ENCODE data around the gene PREX1. TPM values are rescaled to one million over a fixed set of nuclear protein-coding genes. Genes with fewer than 3 reads are reported as not detected.

Gene PREX1
- total RNA-seq, 1 donor, result 14.1 TPM

- no peak overlapping the region for H3K4me3 ChIP-seq (ENCODE audit: insufficient read depth, low read length)
- no peaks in the 10 kb centered on the region for H3K27me3 ChIP-seq (ENCODE audit: insufficient read depth, low read length)
- no peaks in the 10 kb centered on the region for H3K36me3 ChIP-seq (ENCODE audit: insufficient read depth, low read length)
- no peaks in the 10 kb centered on the region for H3K79me2 ChIP-seq (ENCODE audit: insufficient read depth, low read length)
- TF ChIP-seq, protein P1, sequence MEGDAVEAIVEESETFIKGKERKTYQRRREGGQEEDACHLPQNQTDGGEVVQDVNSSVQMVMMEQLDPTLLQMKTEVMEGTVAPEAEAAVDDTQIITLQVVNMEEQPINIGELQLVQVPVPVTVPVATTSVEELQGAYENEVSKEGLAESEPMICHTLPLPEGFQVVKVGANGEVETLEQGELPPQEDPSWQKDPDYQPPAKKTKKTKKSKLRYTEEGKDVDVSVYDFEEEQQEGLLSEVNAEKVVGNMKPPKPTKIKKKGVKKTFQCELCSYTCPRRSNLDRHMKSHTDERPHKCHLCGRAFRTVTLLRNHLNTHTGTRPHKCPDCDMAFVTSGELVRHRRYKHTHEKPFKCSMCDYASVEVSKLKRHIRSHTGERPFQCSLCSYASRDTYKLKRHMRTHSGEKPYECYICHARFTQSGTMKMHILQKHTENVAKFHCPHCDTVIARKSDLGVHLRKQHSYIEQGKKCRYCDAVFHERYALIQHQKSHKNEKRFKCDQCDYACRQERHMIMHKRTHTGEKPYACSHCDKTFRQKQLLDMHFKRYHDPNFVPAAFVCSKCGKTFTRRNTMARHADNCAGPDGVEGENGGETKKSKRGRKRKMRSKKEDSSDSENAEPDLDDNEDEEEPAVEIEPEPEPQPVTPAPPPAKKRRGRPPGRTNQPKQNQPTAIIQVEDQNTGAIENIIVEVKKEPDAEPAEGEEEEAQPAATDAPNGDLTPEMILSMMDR (IDR thresholded peaks at IDR 0.05; ENCODE audit: extremely low read depth, low read depth, low read length), result no peak
- no peak for DNase-seq (ENCODE audit: insufficient read length, low spot score, missing footprints)
- H2AFZ ChIP-seq (ENCODE audit: low read length), result no peak overlapping the region
- no peaks in the 10 kb centered on the region for H3K4me1 ChIP-seq (ENCODE audit: insufficient read depth, low read length)
- no peaks in the 10 kb centered on the region for H3K9me3 ChIP-seq (ENCODE audit: low read depth, low read length)
- no peak overlapping the region for H3K27ac ChIP-seq (ENCODE audit: low read depth, low read length)
- no peaks in the 10 kb centered on the region for H4K20me1 ChIP-seq (ENCODE audit: insufficient read depth, low read length)
- no peak overlapping the region for H3K4me2 ChIP-seq (ENCODE audit: insufficient read depth, low read length)
These were observed 96.3 kb downstream of the PREX1 start for GRCh38 chr20:48731536-48731935.

DNA sequence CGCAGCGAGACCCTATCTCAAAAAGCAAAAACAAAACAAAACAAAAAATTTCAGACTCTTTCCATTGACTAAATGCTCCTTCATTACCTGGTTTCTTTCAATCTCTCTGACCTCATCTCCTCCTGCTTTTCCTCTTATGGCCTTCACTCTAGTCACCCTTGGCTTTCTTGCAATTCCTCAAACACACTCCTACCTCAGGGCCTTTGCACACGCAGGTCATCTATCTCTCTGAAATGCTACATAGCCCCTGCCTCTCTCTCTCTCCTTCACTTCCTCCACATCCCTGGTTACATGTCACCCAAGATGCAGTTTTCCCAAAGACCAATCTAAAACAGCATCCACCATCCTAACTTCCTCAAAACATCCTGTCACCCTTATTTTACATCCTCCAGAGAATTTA, 96.8 kb downstream of the PREX1 start:
- Histone ChIP-seq H3K79me2 (ENCODE audit: insufficient read depth, low read length) (no peaks in the 10 kb centered on the region), H3K4me1 (ENCODE audit: insufficient read depth, low read length) (no peaks in the 10 kb centered on the region), H4K20me1 (ENCODE audit: insufficient read depth, low read length) (no peaks in the 10 kb centered on the region), H3K9me3 (ENCODE audit: low read depth, low read length) (no peaks in the 10 kb centered on the region), H3K4me3 (ENCODE audit: insufficient read depth, low read length) (no peak overlapping the region), H3K27ac (ENCODE audit: low read depth, low read length) (no peak overlapping the region), H2AFZ (ENCODE audit: low read length) (no peak overlapping the region), H3K4me2 (ENCODE audit: insufficient read depth, low read length) (no peak overlapping the region), H3K36me3 (ENCODE audit: insufficient read depth, low read length) (no peaks in the 10 kb centered on the region), H3K27me3 (ENCODE audit: insufficient read depth, low read length) (no peaks in the 10 kb centered on the region)
- no peak for DNase-seq (ENCODE audit: insufficient read length, low spot score, missing footprints)
- TF ChIP-seq, protein P1 (IDR thresholded peaks at IDR 0.05; ENCODE audit: extremely low read depth, low read depth, low read length), result no peak

GRCh38 chr20:48729538-48729937, 98.3 kb downstream of the PREX1 start:
- Histone ChIP-seq H3K4me3 (ENCODE audit: insufficient read depth, low read length) (no peak overlapping the region), H3K27ac (ENCODE audit: low read depth, low read length) (no peak overlapping the region), H3K4me1 (ENCODE audit: insufficient read depth, low read length) (no peaks in the 10 kb centered on the region), H3K9me3 (ENCODE audit: low read depth, low read length) (no peaks in the 10 kb centered on the region), H3K36me3 (ENCODE audit: insufficient read depth, low read length) (no peaks in the 10 kb centered on the region), H3K27me3 (ENCODE audit: insufficient read depth, low read length) (no peaks in the 10 kb centered on the region), H4K20me1 (ENCODE audit: insufficient read depth, low read length) (no peaks in the 10 kb centered on the region), H3K79me2 (ENCODE audit: insufficient read depth, low read length) (no peaks in the 10 kb centered on the region), H2AFZ (ENCODE audit: low read length) (no peak overlapping the region), H3K4me2 (ENCODE audit: insufficient read depth, low read length) (no peak overlapping the region)
- TF ChIP-seq, protein P1 (IDR thresholded peaks at IDR 0.05; ENCODE audit: extremely low read depth, low read depth, low read length), result no peak
- DNase-seq (ENCODE audit: insufficient read length, low spot score, missing footprints), result no peak

DNA sequence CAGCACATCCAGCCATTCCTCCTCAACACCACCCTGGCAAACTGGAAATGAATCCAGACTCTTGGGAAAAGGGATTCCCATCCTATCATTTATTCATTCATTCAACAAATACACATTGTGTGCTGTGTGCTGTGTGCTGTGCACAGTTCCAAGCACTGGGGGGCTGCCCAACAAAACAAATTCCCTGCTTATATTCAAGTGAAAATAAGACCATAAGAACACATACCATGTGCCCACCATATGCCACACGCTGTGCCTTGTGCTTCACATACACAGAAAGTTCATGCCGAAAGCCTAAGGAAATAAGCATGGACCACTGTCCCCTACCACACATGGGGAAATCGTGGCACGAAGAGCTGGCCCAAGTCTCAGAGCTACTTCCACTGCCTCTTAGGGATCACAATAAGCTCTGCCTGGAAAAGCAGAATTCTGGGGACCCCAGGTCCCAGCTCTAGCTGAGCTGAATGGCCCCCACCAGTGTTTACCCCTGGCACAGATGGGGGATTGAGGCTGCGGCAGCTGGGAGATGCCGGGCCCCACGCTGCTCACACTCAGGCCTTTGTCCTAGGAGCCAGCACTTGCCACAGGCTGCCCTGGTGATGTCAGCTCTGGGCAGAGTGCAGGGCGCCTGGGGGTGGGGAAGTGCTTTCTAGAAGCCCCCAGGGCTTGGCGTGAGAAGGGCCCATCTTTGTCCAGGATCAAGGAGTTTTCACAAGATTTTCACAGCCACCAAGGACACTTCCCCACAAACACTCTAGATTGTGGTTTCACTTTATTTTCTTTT, 99.6 kb downstream of the PREX1 start:
- TF ChIP-seq, protein P1 (IDR thresholded peaks at IDR 0.05; ENCODE audit: extremely low read depth, low read depth, low read length), result no peak
- peaks cover 9% of the 10 kb centered on the region for H3K4me1 ChIP-seq (ENCODE audit: insufficient read depth, low read length)

More for the DNA sequence above, 99.6 kb downstream of the PREX1 start:
- H3K27ac ChIP-seq (ENCODE audit: low read depth, low read length), result no peak overlapping the region
- H4K20me1 ChIP-seq (ENCODE audit: insufficient read depth, low read length), result no peaks in the 10 kb centered on the region
- no peaks in the 10 kb centered on the region for H3K79me2 ChIP-seq (ENCODE audit: insufficient read depth, low read length)
- H3K27me3 ChIP-seq (ENCODE audit: insufficient read depth, low read length), result no peaks in the 10 kb centered on the region
- H3K4me2 ChIP-seq (ENCODE audit: insufficient read depth, low read length), result no peak overlapping the region
- H2AFZ ChIP-seq (ENCODE audit: low read length), result no peak overlapping the region
- no peaks in the 10 kb centered on the region for H3K9me3 ChIP-seq (ENCODE audit: low read depth, low read length)
- no peaks in the 10 kb centered on the region for H3K36me3 ChIP-seq (ENCODE audit: insufficient read depth, low read length)
- no peak for DNase-seq (ENCODE audit: insufficient read length, low spot score, missing footprints)
- H3K4me3 ChIP-seq (ENCODE audit: insufficient read depth, low read length), result no peak overlapping the region

All from osteoblast (primary cell).